ENCODE data around the gene CEP70.
"Not testable (repeated sequence)": the region's sequence is repeated elsewhere in the genome, so short reads cannot be mapped to it uniquely, and the experiment has no call there.

Gene CEP70

GRCh38 chr3:138591392-138591791 is 2.7 kb downstream of the CEP70 start:
- no peak for DNase-seq (ENCODE audit: low read depth)

- no peak for DNase-seq (ENCODE audit: low read depth)
Measured at GRCh38 chr3:138588445-138588844, 5.6 kb downstream of the CEP70 start.

GRCh38 chr3:138587374-138587773 is 6.7 kb downstream of the CEP70 start:
- no peak for DNase-seq (ENCODE audit: low read depth)

DNA sequence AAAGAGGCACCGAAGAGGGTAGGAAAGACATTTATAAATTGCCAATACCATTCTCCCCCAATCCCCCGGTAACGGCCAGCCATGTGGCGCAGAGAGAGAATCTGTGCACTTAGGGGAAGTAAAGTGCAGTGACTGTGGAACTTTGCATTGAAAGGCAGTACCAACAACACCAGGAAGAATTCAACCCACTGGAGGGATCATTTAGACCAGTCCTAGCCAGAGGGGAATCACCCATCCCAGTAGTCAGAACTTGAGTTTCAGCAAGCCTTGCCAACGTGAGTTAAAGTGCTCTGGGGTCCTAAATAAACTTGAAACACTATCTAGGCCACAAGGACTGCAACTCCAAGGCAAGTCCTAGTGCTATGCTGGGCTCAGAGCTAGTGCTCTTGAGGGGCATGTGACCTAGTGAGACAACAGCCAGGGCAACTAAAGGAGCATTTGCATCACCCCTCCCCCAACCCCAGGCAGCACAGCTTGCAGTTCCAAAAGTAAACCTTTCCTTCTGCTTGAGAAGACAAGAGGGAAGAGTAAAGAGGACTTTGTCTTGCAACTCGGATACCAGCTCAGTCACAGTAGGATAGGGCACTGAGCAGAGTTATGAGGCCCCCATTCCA is 15.0 kb downstream of the CEP70 start:
- DNase-seq (ENCODE audit: low read depth) = no peak

DNA sequence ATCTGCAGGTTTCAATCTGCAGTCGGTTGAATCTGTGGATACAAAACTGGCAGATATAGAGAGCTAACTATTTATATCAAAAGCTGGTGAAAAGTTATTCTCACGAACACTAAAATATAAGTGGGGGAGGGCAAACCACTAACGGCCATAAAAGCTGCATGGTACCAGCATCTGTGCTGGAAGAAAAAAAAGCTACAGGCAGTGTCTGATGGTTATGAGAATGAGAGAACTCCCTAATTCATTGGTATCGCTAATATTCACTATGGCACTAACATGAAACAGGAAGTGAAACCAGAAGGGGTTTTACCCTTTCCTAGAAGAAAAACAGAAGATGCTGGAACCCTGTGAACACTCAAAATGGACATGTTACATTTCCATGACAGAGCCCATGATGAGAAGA is 15.9 kb downstream of the CEP70 start:
- DNase-seq (ENCODE audit: low read depth) = no peak

- DNase-seq (ENCODE audit: low read depth) = no peak
Measured at GRCh38 chr3:138573138-138573537, 20.9 kb downstream of the CEP70 start.

- DNase-seq (ENCODE audit: low read depth) = not testable (repeated sequence)
Measured at GRCh38 chr3:138569624-138570023, 24.4 kb downstream of the CEP70 start.

DNA sequence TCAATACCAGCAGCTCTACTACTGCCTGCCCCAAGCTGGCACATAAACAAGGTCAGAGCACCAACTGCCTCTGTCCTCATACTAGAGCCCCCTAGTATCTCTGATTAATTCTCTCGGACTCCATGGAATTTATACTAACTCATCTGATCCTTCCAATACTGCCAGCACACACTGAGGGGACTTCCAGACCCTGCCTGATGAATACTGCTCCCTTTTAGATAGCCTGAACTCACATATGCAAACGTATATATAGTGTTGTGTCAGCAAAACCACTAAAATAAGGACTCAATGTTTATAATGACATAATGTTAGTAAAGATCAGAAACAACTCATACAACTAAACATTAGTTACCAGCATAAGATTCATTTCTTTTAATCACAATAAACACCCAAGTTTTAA is 25.0 kb downstream of the CEP70 start:
- no peak for DNase-seq (ENCODE audit: low read depth)

GRCh38 chr3:138567403-138567802 is 26.7 kb downstream of the CEP70 start:
- no peak for DNase-seq (ENCODE audit: low read depth)

- DNase-seq (ENCODE audit: low read depth) = not testable (repeated sequence)
Measured at GRCh38 chr3:138566293-138566692, 27.8 kb downstream of the CEP70 start.

DNA sequence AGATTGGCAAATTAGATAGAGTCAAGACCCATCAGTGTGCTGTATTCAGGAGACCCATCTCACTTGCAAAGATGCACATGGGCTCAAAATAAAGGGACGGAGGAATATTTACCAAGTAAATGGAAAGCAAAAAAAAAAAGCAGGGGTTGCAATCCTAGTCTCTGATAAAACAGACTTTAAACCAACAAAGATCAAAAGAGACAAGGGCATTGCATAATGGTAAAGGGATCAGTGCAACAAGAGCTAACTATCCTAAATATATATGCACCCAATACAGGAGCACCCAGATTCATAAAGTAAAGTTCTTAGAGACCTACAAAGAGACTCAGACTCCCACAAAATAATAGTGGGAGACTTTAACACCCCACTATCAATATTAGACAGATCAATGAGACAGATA is 31.2 kb downstream of the CEP70 start:
- DNase-seq (ENCODE audit: low read depth) = not testable (repeated sequence)

DNA sequence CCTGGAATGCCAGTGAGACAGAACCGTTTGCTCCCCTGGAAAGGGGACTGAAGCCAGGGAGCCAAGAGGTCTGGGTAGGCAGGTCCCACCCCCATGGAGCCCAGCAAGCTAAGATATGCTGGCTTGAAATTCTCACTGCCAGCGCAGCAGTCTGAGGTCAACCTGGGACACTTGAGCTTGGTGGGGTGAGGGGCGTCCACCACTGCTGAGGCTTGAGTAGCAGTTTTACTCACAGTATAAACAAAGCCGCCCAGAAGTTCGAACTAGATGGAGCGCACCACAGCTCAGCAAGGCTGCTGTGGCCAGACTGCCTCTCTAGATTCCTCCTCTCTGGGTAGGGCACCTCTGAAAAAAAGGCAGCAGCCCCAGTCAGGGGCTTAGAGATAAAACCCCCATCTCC is 33.6 kb downstream of the CEP70 start:
- no peak for DNase-seq (ENCODE audit: low read depth)

DNA sequence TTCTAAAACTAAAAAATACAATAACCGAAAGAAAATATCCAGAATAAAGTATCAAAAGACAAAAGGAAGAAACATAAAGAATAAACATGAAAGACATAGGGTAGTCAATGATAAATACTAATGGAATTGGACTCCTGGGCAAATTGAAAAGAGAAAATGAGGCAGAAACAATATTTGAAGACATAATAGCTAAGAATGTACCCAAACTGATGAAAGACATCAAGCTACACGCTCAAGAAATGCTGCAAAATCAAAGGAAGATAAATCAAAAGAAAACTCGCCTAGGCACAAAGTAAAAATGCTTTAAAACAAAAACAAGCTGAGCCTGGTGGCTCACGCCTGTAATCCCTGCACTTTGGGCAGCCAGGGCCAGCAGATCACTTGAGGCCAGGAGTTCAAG is 34.9 kb downstream of the CEP70 start:
- DNase-seq (ENCODE audit: low read depth) = no peak

DNA sequence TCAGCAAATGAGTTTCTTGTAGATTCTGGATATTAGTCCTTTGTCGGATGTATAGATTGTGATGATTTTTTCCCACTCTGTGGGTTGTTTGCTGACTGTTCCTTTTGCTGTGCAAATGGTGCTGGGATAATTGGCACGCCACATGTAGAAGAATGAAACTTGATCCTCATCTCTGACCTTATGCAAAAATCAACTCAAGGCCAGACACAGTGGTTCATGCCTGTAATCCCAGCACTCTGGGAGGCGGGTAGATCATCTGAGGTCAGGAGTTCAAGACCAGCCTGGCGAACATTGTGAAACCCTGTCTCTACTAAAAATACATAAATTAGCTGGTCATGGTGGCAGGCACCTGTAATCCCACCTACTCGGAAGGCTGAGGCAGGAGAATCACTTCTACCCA is 39.3 kb downstream of the CEP70 start:
- DNase-seq (ENCODE audit: low read depth) = not testable (repeated sequence)

DNA sequence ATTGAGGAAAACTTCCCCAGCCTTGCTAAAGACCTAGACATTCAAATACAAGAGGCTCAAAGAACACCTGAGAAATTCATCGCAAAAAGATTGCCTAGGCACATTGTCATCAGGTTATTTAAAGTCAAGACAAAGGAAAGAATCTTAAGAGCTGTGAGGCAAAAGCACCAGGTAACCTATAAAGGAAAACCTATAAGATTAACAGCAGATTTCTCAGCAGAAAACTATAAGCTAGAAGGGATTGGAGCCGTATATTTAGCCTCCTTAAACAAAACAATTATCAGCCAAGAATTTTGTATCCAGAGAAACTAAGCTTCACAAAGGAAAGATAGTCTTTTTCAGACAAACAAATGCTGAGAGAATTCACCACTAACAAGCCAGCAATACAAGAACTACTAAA is 43.1 kb downstream of the CEP70 start:
- DNase-seq (ENCODE audit: low read depth) = not testable (repeated sequence)

DNA sequence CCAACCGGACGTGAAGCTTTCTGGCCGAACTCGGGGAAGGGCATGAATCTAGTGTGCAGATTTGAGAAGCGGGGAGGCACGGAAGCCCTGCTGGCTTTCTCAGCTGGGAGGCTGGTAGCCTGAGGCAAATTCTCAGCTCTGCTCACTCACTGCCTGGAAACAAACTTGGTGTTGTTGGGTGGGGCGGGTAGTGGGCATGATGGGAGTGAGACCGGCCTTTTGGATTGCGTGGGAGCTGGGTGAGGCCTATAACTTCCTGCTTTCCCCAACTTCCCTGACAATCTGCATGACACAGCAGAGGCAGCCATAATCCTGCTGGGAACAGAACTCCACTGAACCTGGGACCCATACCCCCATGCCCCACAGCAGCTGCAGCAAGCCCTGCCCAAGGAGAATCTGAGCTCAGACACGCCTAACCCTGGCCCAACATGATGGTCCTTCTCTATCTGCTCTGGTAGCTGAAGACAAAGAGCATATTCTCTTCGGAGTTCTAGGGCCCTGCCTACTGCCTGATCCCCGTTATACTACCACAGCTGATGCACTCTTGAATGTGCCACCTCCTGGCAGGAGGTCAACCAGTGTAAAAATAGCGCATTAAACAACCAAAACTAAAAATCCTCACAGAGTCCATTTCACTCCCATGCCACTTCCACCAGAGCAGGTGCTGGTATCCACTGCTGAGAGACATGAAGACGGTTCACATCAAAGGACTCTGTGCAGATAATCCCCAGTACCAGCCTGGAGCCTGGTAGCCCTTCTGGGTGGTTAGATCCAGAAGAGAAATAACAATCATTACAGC is 44.7 kb downstream of the CEP70 start:
- DNase-seq (ENCODE audit: low read depth) = no peak

- no peak for DNase-seq (ENCODE audit: low read depth)
Measured at GRCh38 chr3:138547342-138547975, 46.6 kb downstream of the CEP70 start.

GRCh38 chr3:138544546-138544945 is 49.5 kb downstream of the CEP70 start:
- no peak for DNase-seq (ENCODE audit: low read depth)

GRCh38 chr3:138542977-138543376 is 51.1 kb downstream of the CEP70 start:
- no peak for DNase-seq (ENCODE audit: low read depth)

- no peak for DNase-seq (ENCODE audit: low read depth)
Measured at GRCh38 chr3:138539352-138539751, 54.7 kb downstream of the CEP70 start.

GRCh38 chr3:138521445-138521844 is 72.6 kb downstream of the CEP70 start:
- DNase-seq (ENCODE audit: low read depth) = not testable (repeated sequence)

DNA sequence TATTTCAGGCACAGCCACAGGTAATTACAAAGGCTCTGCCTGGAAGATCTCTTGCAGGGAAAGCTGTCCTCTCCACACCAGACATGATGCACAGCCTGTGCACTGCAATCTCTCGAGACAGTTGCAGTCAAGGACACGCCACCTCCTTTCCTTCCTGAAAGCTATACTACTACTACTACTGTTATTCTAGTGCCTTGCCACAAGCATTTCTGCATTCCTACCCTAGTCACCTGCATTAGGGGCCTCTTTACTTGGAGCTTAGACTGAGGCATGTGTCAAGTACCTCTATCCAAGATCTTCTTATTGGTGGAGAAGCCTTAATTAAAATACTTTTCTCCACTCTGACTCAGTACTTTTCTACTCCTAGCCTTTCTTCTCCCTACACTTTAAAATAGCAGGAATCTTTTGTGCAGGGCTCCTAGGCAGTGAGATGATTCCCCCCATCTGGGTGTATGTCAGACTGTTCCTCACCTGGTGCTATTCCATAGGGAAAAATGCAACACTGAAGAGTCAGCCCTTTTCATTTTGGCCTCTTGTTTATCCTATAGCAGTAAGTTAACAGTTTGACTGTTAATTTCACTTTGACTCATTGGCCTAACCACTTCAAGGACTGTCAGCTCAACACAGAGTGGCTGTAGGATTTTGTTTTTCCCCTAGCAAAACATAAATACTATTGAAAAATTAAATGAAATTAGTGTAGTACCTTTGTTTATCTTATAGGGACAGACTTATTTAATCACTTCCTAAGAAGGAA is 80.8 kb downstream of the CEP70 start:
- DNase-seq (ENCODE audit: low read depth) = no peak

DNA sequence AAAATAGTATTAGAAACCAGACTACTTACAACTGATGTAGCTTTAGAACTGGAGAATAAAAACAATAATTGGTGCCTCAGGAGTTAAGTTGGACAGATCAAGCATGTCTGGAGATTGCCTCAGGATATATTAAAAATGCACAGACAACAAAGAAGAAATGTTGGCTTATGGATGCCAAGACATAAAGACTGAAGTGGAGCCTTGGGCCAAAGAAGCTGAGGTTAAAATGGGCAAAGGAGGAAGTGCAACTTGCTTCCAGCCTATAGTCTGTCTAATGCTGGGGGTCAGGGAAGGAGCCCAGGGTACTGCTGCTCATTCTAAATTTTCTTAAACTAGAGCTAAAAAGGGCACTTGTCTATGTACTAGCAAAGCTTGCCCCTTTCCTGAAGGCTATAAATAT is 82.1 kb downstream of the CEP70 start:
- DNase-seq (ENCODE audit: low read depth) = no peak

All from T-helper 22 cell (primary cell).